ENCODE results near the gene CBR1.

GRCh38 chr21:36024782-36025181 is 45.0 kb upstream of the CBR1 start:
- TF ChIP-seq TARDBP (IDR thresholded peaks at IDR 0.05) = no peak
- TF ChIP-seq FOXA1 (IDR thresholded peaks at IDR 0.05) = no peak
- TF ChIP-seq PKNOX1 (IDR thresholded peaks at IDR 0.05) = no peak
- TF ChIP-seq BHLHE40 (IDR thresholded peaks at IDR 0.05; ENCODE audit: borderline replicate concordance) = no peak
- TF ChIP-seq SUZ12 (IDR thresholded peaks at IDR 0.05) = no peak
- no peak for TF ChIP-seq CTBP1 (IDR thresholded peaks at IDR 0.05; ENCODE audit: borderline replicate concordance)
- no peak for TF ChIP-seq ZNF384 (IDR thresholded peaks at IDR 0.05)
- no peak for TF ChIP-seq SP1 (IDR thresholded peaks at IDR 0.05)
- TF ChIP-seq L3MBTL2 (conservative IDR thresholded peaks at IDR 0.05) = no peak
- no peak for TF ChIP-seq HDGF (IDR thresholded peaks at IDR 0.05; ENCODE audit: borderline replicate concordance)
- TF ChIP-seq NFRKB (IDR thresholded peaks at IDR 0.05) = no peak
- TF ChIP-seq ELF4 (IDR thresholded peaks at IDR 0.05) = no peak
- TF ChIP-seq FOXM1 (IDR thresholded peaks at IDR 0.05; ENCODE audit: borderline replicate concordance) = no peak
